Endothelial cell of umbilical vein (primary cell): ENCODE measurements around the gene APCDD1L.

Source experiments
- CTCF ChIP-seq, 2 donors: IDR thresholded peaks; 1 replicate in 1 of 2; 2 replicates in 1 of 2; pipeline ENCODE4 v1.5.1; 2011; ENCODE audit warnings: low read length in 2 of 2, mild to moderate bottlenecking in 2 of 2, moderate library complexity in 2 of 2, control low read depth in 1 of 2, inconsistent platforms in 1 of 2, low read depth in 1 of 2; ENCODE audit not compliant: insufficient read depth in 1 of 2; ENCODE audit errors: extremely low read depth in 1 of 2
- EZH2 ChIP-seq: IDR thresholded peaks from 2 replicates; pipeline ENCODE4 v1.6.1; 2012; ENCODE audit warnings: borderline replicate concordance, low read depth, mild to moderate bottlenecking, moderate library complexity, low read length, inconsistent platforms; ENCODE audit not compliant: severe bottlenecking
- JUN ChIP-seq: IDR thresholded peaks from 2 replicates; pipeline ENCODE4 v1.6.1; 2011; ENCODE audit warnings: borderline replicate concordance, low read depth; ENCODE audit not compliant: insufficient read length, insufficient read depth
- MAX ChIP-seq: IDR thresholded peaks from 2 replicates; pipeline ENCODE4 v1.6.1; 2011; ENCODE audit not compliant: insufficient read depth, insufficient read length
- MYC ChIP-seq: IDR thresholded peaks from one replicate; pipeline ENCODE4 v1.6.1; 2011; ENCODE audit warnings: mild to moderate bottlenecking, low read depth, low read length
- POLR2A ChIP-seq: IDR thresholded peaks from 2 replicates; pipeline ENCODE4 v1.6.1; 2012; ENCODE audit warnings: low read depth, mild to moderate bottlenecking, control low read depth, low read length
- POLR2AphosphoS5 ChIP-seq: IDR thresholded peaks from 2 replicates; pipeline ENCODE4 v1.6.1; 2012; ENCODE audit warnings: low read depth, mild to moderate bottlenecking, control low read depth, low read length, moderate library complexity; ENCODE audit not compliant: insufficient read depth

- TF ChIP-seq MYC: no peak
- TF ChIP-seq CTCF (IDR thresholded peaks at IDR 0.05; ENCODE audit: extremely low read depth in 1 of 2, insufficient read depth in 1 of 2, low read depth in 1 of 2, low read length in 2 of 2): no peak
- TF ChIP-seq POLR2A: no peak
- no peak for TF ChIP-seq POLR2AphosphoS5
- TF ChIP-seq EZH2: no peak
- TF ChIP-seq MAX: no peak
- TF ChIP-seq JUN: no peak
Observed at GRCh38 chr20:58537831-58538230, 22.6 kb upstream of the APCDD1L start.
